ENCODE measurements around the gene HSPA2. TPM values are rescaled to one million over a fixed set of nuclear protein-coding genes. Genes with fewer than 3 reads are reported as not detected.
A peak's percentile ranks its signal among the peaks of the same experiment; 100 is the strongest.

Gene HSPA2
- total and polyA plus RNA-seq, 12 donors = 3.4 to 74.6 (median 7.9) TPM

DNA sequence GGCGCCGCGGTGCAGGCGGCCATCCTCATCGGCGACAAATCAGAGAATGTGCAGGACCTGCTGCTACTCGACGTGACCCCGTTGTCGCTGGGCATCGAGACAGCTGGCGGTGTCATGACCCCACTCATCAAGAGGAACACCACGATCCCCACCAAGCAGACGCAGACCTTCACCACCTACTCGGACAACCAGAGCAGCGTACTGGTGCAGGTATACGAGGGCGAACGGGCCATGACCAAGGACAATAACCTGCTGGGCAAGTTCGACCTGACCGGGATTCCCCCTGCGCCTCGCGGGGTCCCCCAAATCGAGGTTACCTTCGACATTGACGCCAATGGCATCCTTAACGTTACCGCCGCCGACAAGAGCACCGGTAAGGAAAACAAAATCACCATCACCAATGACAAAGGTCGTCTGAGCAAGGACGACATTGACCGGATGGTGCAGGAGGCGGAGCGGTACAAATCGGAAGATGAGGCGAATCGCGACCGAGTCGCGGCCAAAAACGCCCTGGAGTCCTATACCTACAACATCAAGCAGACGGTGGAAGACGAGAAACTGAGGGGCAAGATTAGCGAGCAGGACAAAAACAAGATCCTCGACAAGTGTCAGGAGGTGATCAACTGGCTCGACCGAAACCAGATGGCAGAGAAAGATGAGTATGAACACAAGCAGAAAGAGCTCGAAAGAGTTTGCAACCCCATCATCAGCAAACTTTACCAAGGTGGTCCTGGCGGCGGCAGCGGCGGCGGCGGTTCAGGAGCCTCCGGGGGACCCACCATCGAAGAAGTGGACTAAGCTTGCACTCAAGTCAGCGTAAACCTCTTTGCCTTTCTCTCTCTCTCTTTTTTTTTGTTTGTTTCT lies 1.7 kb downstream of the HSPA2 start:
- peak in 2 of 7 donors; percentile 21 to 32 for DNase-seq
- TF ChIP-seq CTCF (IDR thresholded peaks at IDR 0.05) = no peak
- TF ChIP-seq POLR2A (IDR thresholded peaks at IDR 0.05) = no peak
- WGBS, 4 donors = 12 to 21% (median 13%) methylated on average over 41 to 61 of the region's 61 CpGs
- intact Hi-C loops (cut with DNase I) = loop anchor here (5.0 kb wide), 1 partner anchor 90 kb away; no protein-coding TSS in a partner anchor
- Histone ChIP-seq H3K9me3 (replicated peaks in 1 of 3) (no peaks in the 10 kb centered on the region), H3K4me1 (replicated peaks in 1 of 2) (peaks cover 0 to 12% of the 10 kb centered on the region in 2 donors), H3K4me3 (peak overlapping the region in 1 of 4 donors; percentile 45), H3K27me3 (no peaks in the 10 kb centered on the region), H3K36me3 (replicated peaks in 1 of 2) (no peaks in the 10 kb centered on the region), H3K27ac (no peak overlapping the region)

GRCh38 chr14:64542836-64543201 lies 2.3 kb downstream of the HSPA2 start:
- TF ChIP-seq CTCF (IDR thresholded peaks at IDR 0.05) = no peak
- TF ChIP-seq POLR2A (IDR thresholded peaks at IDR 0.05) = no peak
- H3K4me1 ChIP-seq (replicated peaks in 1 of 2) = peaks cover 0 to 12% of the 10 kb centered on the region in 2 donors
- no peaks in the 10 kb centered on the region for H3K9me3 ChIP-seq (replicated peaks in 1 of 3)
- H3K27ac ChIP-seq = no peak overlapping the region
- intact Hi-C loops (cut with DNase I) = loop anchor here (5.0 kb wide), 1 partner anchor 89 kb away; no protein-coding TSS in a partner anchor
- no peaks in the 10 kb centered on the region for H3K27me3 ChIP-seq
- H3K4me3 ChIP-seq = peak overlapping the region in 1 of 4 donors; percentile 45
- WGBS, 4 donors = 51 to 68% (median 61%) methylated on average over 4 of the region's 4 CpGs
- no peaks in the 10 kb centered on the region for H3K36me3 ChIP-seq (replicated peaks in 1 of 2)
- DNase-seq = no peak

GRCh38 chr14:64544607-64545312 lies 4.2 kb downstream of the HSPA2 start:
- no peak for DNase-seq
- peak overlapping the region in 1 of 4 donors; percentile 9 for H3K4me3 ChIP-seq
- 64 to 81% (median 71%) methylated on average over 5 of the region's 5 CpGs for WGBS, 4 donors

More at GRCh38 chr14:64544607-64545312, 4.2 kb downstream of the HSPA2 start:
- Histone ChIP-seq H3K27me3 (peaks cover under 1% of the 10 kb centered on the region), H3K9me3 (replicated peaks in 1 of 3) (no peaks in the 10 kb centered on the region), H3K4me1 (replicated peaks in 1 of 2) (peaks cover 4 to 10% of the 10 kb centered on the region in 2 donors), H3K36me3 (replicated peaks in 1 of 2) (no peaks in the 10 kb centered on the region), H3K27ac (no peak overlapping the region)
- intact Hi-C loops (cut with DNase I) = loop anchor here (5.0 kb wide), 1 partner anchor 88 kb away; no protein-coding TSS in a partner anchor
- no peak for TF ChIP-seq CTCF (IDR thresholded peaks at IDR 0.05)
- TF ChIP-seq POLR2A (IDR thresholded peaks at IDR 0.05) = no peak
